ENCODE measurements around the gene AKNA. TPM values are rescaled to one million over a fixed set of nuclear protein-coding genes. Genes with fewer than 3 reads are reported as not detected.

AKNA gene
- total RNA-seq, 1 experiment from 2014 or later = 14.4 TPM

DNA sequence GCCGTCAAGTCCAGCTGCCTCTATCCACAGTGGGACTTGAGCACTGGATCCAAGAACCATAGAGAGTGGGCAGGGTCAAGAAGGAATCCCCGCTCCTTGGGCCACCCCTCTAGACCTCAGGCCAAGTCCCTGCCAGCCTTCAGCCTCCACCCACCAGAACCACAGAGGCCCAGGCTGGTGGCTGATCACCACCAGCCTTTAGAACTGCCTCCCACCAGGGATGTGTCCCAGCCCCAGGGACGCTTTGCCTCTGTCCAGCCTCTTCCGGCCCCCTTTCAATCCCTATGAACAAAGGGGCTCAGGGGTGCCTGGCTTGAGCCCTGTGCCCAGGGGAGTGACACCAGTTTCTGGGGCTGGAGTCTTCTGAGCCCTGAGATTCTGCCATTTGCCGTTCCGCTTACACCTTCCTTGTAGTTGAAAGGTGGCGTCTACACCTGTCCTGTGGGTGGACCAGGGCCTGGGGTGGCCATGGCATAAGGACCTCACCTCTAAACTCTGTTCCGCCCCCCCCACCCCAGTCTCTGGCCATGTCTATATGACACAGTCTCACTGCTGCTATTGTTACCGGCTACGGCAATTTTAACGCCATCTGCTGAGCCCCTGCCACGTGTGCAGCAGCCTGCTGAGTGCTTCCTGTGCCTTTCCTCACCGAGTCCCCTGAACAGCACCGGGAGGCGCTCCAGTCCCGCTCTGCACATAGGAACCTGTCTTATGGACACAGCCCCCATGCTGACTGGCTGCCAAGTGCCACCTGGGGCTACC lies 100.6 kb downstream of the AKNA start:
- no peak for TF ChIP-seq EZH2 (IDR thresholded peaks at IDR 0.05; ENCODE audit: low read depth)
- TF ChIP-seq, protein P1, sequence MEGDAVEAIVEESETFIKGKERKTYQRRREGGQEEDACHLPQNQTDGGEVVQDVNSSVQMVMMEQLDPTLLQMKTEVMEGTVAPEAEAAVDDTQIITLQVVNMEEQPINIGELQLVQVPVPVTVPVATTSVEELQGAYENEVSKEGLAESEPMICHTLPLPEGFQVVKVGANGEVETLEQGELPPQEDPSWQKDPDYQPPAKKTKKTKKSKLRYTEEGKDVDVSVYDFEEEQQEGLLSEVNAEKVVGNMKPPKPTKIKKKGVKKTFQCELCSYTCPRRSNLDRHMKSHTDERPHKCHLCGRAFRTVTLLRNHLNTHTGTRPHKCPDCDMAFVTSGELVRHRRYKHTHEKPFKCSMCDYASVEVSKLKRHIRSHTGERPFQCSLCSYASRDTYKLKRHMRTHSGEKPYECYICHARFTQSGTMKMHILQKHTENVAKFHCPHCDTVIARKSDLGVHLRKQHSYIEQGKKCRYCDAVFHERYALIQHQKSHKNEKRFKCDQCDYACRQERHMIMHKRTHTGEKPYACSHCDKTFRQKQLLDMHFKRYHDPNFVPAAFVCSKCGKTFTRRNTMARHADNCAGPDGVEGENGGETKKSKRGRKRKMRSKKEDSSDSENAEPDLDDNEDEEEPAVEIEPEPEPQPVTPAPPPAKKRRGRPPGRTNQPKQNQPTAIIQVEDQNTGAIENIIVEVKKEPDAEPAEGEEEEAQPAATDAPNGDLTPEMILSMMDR (conservative IDR thresholded peaks at IDR 0.05) = no peak
- no peak overlapping the region for H3K4me2 ChIP-seq
- no peaks in the 10 kb centered on the region for H3K4me1 ChIP-seq (replicated peaks; ENCODE audit: insufficient read depth)
- POLR2A ChIA-PET (ENCODE audit: unreplicated experiment) = no interaction called here
- CTCF ChIA-PET = no interaction called here
- no peak overlapping the region for H3K4me3 ChIP-seq
- H3F3A ChIP-seq (ENCODE audit: insufficient read depth, low read depth) = no peaks in the 10 kb centered on the region
- H3K9me3 ChIP-seq (ENCODE audit: insufficient read depth, low read depth) = no peaks in the 10 kb centered on the region
- no TSS peak for BruUV-seq (replicated peaks)
- no peak overlapping the region for H2AFZ ChIP-seq
- H4K20me1 ChIP-seq (ENCODE audit: insufficient read depth) = no peaks in the 10 kb centered on the region
- H3K27me3 ChIP-seq (ENCODE audit: insufficient read depth, low read depth) = no peaks in the 10 kb centered on the region
- intact Hi-C loops (cut with micrococcal nuclease; ENCODE audit: unreplicated experiment) = no loop called here
- H3K9me2 ChIP-seq (ENCODE audit: insufficient read depth) = no peaks in the 10 kb centered on the region
- no peaks in the 10 kb centered on the region for H3K36me3 ChIP-seq (ENCODE audit: low read depth)
- no peaks in the 10 kb centered on the region for H3K79me2 ChIP-seq (ENCODE audit: low read depth)
- DNase-seq = no peak
- no peak overlapping the region for H3K27ac ChIP-seq

DNA sequence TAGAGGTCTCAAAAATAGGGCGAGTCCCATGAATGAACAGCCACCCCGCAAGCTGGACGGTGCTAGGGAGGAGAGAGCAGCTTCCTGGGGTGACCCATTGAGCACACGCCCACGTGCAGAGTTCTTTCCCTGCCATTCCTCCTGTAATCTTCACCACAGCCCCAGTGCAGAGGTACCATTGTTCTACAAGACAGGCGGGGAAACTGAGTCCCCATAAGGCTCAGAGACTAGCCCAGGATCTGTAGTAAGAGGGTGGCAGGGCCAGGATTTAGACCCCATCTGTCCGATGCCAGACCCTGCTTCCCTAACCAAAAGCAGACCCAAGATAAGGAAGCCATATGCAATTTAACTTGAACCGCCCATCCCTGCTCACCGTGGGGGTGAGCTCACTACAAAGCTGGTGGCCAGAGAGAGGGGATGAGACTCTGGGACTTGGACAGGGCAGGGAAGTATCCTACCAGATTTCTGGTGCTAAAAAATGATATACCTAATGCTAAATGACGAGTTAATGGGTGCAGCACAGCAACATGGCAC lies 101.6 kb downstream of the AKNA start:
- Histone ChIP-seq H4K20me1 (ENCODE audit: insufficient read depth) (no peaks in the 10 kb centered on the region), H3K27me3 (ENCODE audit: insufficient read depth, low read depth) (no peaks in the 10 kb centered on the region), H3K9me2 (ENCODE audit: insufficient read depth) (no peaks in the 10 kb centered on the region), H3K4me2 (no peak overlapping the region), H3K27ac (no peak overlapping the region), H3K4me3 (no peak overlapping the region), H3K9me3 (ENCODE audit: insufficient read depth, low read depth) (no peaks in the 10 kb centered on the region), H3K36me3 (ENCODE audit: low read depth) (no peaks in the 10 kb centered on the region), H2AFZ (no peak overlapping the region), H3K79me2 (ENCODE audit: low read depth) (no peaks in the 10 kb centered on the region), H3K4me1 (replicated peaks; ENCODE audit: insufficient read depth) (no peaks in the 10 kb centered on the region), H3F3A (ENCODE audit: insufficient read depth, low read depth) (no peaks in the 10 kb centered on the region)
- ChIA-PET POLR2A (ENCODE audit: unreplicated experiment) (interaction anchor here (0.5 kb wide), 1 partner anchor 30 kb away, joined by 5 read pairs; no protein-coding TSS in a partner anchor), CTCF (no interaction called here)
- intact Hi-C loops (cut with micrococcal nuclease; ENCODE audit: unreplicated experiment) = no loop called here
- no peak for DNase-seq
- TF ChIP-seq EZH2 (IDR thresholded peaks at IDR 0.05; ENCODE audit: low read depth) = no peak
- TF ChIP-seq, protein P1 (conservative IDR thresholded peaks at IDR 0.05) = no peak
- BruUV-seq (replicated peaks) = no TSS peak

DNA sequence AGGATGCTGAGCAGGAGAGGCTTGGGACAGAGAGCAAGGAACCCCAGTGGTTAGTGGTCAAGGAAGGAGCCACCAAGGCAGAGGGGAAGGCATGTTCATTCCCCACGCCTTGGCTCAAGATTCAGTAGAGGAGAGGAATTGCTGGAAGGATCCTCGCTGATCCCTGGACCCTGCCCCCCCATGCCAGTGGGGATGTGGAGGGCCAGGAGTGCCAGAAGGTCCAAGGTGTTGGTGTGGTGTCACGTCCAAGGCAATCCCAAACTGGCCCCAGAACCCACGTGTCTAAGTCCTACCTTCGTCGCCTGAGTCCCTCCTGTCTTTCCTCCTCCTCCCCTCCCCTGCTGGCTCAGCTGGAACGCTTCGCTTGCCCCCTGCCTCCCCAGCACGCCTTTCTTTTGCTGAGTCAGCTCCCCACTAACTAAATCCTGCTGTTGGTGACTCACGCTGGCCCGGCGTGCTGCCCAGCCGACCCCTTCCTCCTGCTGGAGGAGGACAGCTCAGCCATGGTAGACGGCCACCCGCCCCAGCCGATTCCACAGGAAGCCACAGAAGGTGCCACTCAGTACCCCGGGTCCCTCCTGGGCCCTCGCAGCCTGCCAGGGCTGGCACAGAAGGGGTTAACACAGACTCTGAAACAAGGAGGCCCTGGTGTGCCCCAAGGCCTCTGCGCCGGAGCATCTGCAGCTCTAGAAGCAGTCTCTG lies 102.5 kb downstream of the AKNA start:
- H3K79me2 ChIP-seq (ENCODE audit: low read depth) = no peaks in the 10 kb centered on the region
- no peak overlapping the region for H2AFZ ChIP-seq
- no peaks in the 10 kb centered on the region for H3K27me3 ChIP-seq (ENCODE audit: insufficient read depth, low read depth)
- no peaks in the 10 kb centered on the region for H3K9me2 ChIP-seq (ENCODE audit: insufficient read depth)
- H3K36me3 ChIP-seq (ENCODE audit: low read depth) = no peaks in the 10 kb centered on the region
- no peak for DNase-seq
- intact Hi-C loops (cut with micrococcal nuclease; ENCODE audit: unreplicated experiment) = no loop called here
- H3K4me2 ChIP-seq = no peak overlapping the region
- H3K4me3 ChIP-seq = no peak overlapping the region
- H3K9me3 ChIP-seq (ENCODE audit: insufficient read depth, low read depth) = no peaks in the 10 kb centered on the region
- H4K20me1 ChIP-seq (ENCODE audit: insufficient read depth) = no peaks in the 10 kb centered on the region
- POLR2A ChIA-PET (ENCODE audit: unreplicated experiment) = interaction anchor here (0.5 kb wide), 1 partner anchor 30 kb away, joined by 5 read pairs; no protein-coding TSS in a partner anchor
- no peaks in the 10 kb centered on the region for H3F3A ChIP-seq (ENCODE audit: insufficient read depth, low read depth)
- H3K4me1 ChIP-seq (replicated peaks; ENCODE audit: insufficient read depth) = no peaks in the 10 kb centered on the region
- H3K27ac ChIP-seq = no peak overlapping the region
- CTCF ChIA-PET = no interaction called here
- TF ChIP-seq, protein P1 (conservative IDR thresholded peaks at IDR 0.05) = no peak
- TF ChIP-seq EZH2 (IDR thresholded peaks at IDR 0.05; ENCODE audit: low read depth) = no peak
- BruUV-seq (replicated peaks) = no TSS peak

All from PC-9 (cell line).